GM12892 (cell line): ENCODE data around the gene EEF1AKMT4.

Source experiments
- DNase-seq: peaks from one replicate; pipeline ENCODE4 v3.0.0; 2011; ENCODE audit not compliant: insufficient read length
- FAIRE-seq: peaks from 2 replicates; lab custom pipeline; 2011; peaks lifted over from hg19 to GRCh38; lab: Jason Lieb, UNC
- POLR2A ChIP-seq: IDR thresholded peaks from 2 replicates; pipeline ENCODE4 v1.6.1; 2011; ENCODE audit warnings: low read depth, low read length, control low read depth
- POLR2AphosphoS5 ChIP-seq: IDR thresholded peaks from 2 replicates; pipeline ENCODE4 v1.6.1; 2011; ENCODE audit warnings: low read depth, low read length, control low read depth
- TAF1 ChIP-seq: IDR thresholded peaks from 2 replicates; pipeline ENCODE4 v1.6.1; 2011; ENCODE audit warnings: low read depth, mild to moderate bottlenecking, control low read depth, low read length, borderline replicate concordance

Gene EEF1AKMT4

DNA sequence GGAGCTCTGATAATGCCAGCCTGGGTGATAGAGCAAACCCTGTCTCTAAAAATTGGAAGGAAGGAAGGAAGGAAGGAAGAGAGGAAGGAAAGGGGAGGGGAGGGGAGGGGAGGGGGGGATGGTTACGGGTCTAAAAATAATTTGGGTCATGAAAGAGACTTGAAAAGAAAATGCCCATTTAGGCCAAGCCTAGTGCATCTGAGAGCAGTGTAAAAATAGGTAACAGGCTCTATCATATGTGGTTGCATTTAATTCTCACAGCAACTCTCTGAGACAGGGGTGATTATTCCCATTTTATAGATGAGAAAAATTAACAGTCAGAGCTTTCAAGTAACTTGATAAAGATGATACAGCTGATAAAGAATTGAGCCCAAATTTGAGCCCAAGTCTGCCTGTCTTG is 22.8 kb downstream of the EEF1AKMT4 start:
- no peak for TF ChIP-seq POLR2AphosphoS5
- no peak for TF ChIP-seq POLR2A
- no peak for TF ChIP-seq TAF1
- DNase-seq (no peak), FAIRE-seq (no peak)

DNA sequence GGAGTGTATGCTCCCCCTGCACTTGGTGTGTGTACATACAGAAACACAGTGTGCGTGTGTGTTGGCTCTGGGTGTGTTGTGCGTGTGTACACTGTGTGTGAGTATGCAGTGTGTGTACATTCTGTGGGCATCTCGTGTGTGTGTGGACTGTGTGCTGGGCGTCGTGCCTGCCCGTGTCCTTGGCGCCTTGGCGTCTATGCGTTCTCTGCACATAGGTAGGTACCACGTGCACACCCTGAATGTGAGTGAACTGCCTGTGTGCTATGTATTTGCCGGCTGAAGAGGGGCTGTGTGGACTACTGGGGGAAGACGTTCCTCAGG is 25.9 kb downstream of the EEF1AKMT4 start:
- no peak for FAIRE-seq
- TF ChIP-seq POLR2AphosphoS5 = no peak
- TF ChIP-seq TAF1 = no peak
- TF ChIP-seq POLR2A = no peak

DNA sequence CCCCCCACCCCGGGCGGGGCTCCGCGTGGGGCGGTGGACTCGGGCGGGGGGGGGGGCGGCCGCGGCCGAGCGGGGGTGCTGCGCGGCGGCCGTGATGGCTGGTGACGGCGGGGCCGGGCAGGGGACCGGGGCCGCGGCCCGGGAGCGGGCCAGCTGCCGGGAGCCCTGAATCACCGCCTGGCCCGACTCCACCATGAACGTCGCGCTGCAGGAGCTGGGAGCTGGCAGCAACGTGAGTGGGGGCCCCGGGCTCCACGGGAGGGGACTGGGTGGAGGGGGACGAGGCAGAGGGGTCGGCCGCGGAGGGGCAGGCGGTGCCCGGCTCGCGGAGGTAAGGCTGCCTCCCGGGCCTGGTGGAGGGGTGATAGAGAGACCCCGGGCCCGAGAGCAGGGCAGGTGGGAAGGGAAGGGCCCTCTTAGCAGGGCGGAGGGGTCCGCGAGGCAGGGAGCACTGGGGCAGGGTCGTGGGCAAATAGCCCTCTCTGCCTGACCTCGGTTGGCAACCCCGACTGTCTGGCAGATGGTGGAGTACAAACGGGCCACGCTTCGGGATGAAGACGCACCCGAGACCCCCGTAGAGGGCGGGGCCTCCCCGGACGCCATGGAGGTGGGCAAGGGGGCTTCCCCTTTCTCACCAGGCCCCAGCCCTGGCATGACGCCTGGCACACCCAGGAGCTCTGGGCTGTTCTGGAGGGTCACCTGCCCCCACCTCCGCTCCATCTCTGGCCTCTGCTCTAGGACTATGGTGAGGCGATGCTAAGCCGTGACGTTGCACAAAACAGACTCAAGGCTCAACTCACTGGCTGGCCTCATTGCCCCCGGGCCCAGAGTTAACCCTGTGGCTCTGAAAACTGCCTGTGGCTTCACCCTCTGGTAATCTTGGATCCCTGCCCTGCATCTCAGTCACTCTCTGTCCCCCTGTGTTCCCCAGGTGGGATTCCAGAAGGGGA is 26.8 kb downstream of the EEF1AKMT4 start, which contains the start of gene ECE2:
ECE2 (plus strand) TSS at position 62 of the 950 bp plus-strand sequence; CDS start at position 194, 132 bp downstream.
- DNase-seq (no peak), FAIRE-seq (no peak)
- TF ChIP-seq POLR2A (no peak), POLR2AphosphoS5 (no peak), TAF1 (no peak)

More for the DNA sequence above, 25.9 kb downstream of the EEF1AKMT4 start:
- DNase-seq = no peak

DNA sequence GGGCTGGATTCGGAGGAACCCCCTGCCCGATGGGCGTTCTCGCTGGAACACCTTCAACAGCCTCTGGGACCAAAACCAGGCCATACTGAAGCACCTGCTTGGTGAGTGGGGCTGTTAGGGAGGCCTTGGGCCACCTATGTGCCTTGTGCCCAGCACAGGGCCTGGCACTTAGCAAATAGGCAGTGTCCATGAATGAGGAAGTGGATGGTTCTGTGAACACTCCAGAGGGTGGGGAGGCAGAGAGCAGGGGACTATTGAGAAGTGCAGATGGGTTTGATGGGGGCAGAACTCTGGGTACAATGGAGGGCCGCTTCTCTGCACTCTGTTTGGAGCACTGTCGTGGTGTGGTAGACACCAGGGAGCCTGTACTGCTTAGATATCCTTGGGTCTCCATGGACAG is 27.9 kb downstream of the EEF1AKMT4 start:
- DNase-seq = no peak
- FAIRE-seq = no peak
- TF ChIP-seq POLR2AphosphoS5 = no peak
- TF ChIP-seq TAF1 = no peak
- no peak for TF ChIP-seq POLR2A

DNA sequence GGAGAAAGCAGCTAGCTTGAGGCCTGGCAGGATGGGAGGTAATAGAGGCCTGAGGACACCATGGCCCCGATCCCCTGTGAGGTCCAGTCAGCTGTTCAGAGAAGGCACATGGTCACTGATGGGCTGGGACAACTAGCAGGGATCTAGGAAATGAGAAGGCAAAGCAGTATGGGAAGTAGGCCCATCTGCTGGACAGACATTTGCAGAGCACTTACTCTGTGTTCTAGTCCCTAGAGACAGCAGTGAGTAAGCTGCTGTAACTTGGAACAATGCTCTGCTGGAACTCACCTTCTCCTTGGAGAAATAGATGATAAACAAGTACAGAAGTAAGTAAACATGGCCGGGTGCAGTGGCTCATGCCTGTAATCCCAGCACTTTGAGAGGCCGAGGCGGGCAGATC is 33.5 kb downstream of the EEF1AKMT4 start:
- TF ChIP-seq POLR2A (no peak), POLR2AphosphoS5 (no peak), TAF1 (no peak)
- no peak for FAIRE-seq
- DNase-seq = no peak

DNA sequence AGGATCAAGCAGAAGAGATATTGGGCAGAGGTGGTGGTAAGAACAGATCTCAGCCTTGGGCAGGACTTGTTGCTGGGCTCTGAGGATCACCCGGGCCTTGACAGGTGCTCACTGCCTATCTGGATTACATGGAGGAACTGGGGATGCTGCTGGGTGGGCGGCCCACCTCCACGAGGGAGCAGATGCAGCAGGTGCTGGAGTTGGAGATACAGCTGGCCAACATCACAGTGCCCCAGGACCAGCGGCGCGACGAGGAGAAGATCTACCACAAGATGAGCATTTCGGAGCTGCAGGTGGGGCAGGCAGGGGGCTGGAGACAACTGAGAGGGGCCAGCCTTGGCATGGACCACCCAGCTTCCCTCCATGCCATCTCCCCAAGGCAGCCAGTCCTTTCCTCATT is 34.2 kb downstream of the EEF1AKMT4 start:
- no peak for TF ChIP-seq TAF1
- TF ChIP-seq POLR2A = no peak
- no peak for TF ChIP-seq POLR2AphosphoS5
- FAIRE-seq (no peak), DNase-seq (no peak)

DNA sequence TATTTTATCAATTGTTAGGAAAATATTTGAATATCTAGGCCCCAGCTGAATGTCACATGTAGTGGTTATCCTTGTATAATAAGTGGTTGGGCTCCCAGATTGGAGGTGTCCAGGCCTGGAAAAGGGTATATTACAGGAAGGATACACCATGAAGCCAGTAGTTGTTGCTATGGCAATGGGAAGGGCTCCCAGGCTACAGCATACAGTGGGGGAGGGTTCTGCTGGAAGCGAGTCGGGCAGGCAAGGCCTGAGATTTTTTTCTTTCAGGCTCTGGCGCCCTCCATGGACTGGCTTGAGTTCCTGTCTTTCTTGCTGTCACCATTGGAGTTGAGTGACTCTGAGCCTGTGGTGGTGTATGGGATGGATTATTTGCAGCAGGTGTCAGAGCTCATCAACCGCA is 35.2 kb downstream of the EEF1AKMT4 start:
- DNase-seq (no peak), FAIRE-seq (no peak)
- TF ChIP-seq POLR2AphosphoS5 (no peak), POLR2A (no peak), TAF1 (no peak)

DNA sequence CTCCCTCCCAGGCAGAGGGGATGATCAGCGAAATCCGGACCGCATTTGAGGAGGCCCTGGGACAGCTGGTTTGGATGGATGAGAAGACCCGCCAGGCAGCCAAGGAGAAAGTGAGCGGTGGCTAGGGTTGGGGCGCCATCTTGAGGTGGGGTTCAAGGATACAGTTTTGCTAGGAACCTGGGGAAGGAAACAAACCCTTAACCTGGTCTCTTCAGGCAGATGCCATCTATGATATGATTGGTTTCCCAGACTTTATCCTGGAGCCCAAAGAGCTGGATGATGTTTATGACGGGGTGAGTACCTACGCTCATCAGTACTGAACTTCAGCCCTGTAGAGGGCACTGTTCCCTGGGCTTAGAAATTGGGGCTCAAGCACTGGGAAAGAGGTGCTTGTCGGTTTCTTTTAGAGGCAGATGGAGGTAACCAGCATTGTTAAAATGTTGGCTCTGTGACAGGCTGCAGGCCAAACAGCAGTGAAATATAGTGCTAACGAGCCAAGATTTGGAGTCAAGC is 40.0 kb downstream of the EEF1AKMT4 start:
- FAIRE-seq (peak; percentile 78), DNase-seq (peak; percentile 55)
- TF ChIP-seq TAF1 (no peak), POLR2AphosphoS5 (no peak), POLR2A (no peak)

DNA sequence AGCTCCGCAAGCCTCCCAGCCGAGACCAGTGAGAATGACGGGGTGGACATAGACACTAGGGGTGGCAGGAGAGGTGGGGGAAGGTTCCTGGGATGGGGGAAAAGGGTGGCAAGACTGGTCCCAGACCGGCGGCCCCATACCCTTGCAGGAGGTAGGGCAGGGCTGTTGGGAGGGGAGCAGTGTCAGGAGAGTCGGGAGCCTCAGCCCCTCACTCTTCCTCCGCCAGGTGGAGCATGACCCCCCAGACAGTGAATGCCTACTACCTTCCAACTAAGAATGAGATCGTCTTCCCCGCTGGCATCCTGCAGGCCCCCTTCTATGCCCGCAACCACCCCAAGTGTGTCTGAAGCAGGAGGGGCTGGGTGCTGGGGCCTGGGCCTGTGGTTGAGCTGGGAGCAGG is 40.9 kb downstream of the EEF1AKMT4 start:
- TF ChIP-seq POLR2AphosphoS5 (no peak), POLR2A (no peak), TAF1 (no peak)
- DNase-seq (no peak), FAIRE-seq (no peak)

DNA sequence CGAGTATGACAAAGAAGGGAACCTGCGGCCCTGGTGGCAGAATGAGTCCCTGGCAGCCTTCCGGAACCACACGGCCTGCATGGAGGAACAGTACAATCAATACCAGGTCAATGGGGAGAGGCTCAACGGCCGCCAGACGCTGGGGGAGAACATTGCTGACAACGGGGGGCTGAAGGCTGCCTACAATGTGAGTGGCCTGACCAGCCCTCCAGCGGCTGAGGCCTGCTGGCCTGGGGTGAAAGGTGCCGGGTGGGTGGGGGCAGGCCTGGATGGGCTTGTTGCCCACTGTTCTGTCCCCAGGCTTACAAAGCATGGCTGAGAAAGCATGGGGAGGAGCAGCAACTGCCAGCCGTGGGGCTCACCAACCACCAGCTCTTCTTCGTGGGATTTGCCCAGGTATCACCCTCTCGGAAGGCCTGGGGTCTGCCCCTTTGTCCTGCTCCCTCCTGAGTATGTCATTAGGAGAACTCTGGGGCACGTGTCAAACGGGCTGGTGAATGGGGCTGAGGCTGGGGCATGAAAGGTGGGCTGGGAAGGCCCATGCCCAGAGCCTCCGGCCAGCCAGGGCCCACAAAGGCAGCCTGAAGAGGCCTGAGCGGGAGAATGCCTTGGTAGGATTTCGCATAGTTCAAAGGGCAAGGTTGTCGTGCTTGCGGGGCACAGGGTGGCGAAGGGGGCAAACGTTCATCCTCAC is 41.7 kb downstream of the EEF1AKMT4 start:
- no peak for TF ChIP-seq TAF1
- no peak for TF ChIP-seq POLR2A
- no peak for TF ChIP-seq POLR2AphosphoS5
- no peak for FAIRE-seq
- DNase-seq = no peak

DNA sequence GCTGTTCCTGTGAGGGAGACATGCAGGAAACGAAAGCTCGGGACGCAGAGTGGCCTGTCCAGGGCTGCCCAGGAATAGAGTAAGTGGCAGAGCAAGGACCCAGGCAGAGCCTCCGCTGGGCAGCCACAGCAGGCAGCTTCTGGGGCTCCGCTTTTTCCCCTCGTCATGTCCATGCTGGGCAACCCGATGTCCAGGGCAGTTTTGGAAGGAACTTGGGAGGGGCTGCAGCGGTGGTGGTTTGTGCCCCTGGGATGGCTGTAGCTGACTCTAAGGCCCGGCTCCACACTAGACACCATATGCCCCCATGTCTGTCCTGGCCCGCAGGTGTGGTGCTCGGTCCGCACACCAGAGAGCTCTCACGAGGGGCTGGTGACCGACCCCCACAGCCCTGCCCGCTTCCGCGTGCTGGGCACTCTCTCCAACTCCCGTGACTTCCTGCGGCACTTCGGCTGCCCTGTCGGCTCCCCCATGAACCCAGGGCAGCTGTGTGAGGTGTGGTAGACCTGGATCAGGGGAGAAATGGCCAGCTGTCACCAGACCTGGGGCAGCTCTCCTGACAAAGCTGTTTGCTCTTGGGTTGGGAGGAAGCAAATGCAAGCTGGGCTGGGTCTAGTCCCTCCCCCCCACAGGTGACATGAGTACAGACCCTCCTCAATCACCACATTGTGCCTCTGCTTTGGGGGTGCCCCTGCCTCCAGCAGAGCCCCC is 42.4 kb downstream of the EEF1AKMT4 start:
- DNase-seq (no peak), FAIRE-seq (no peak)
- TF ChIP-seq POLR2AphosphoS5 (no peak), TAF1 (no peak)
